ENCODE measurements around the gene TBC1D24. TPM values are rescaled to one million over a fixed set of nuclear protein-coding genes. Genes with fewer than 3 reads are reported as not detected.

Gene TBC1D24
- polyA plus RNA-seq, 1 donor (not counting 4 experiments of a cell fraction or from before 2014, with no cell fraction given) = 3.0 TPM

- Histone ChIP-seq H2AFZ (ENCODE audit: control insufficient read depth, low read length) (no peak overlapping the region), H3K27ac (ENCODE audit: control insufficient read depth, insufficient read depth, low read length) (no peak overlapping the region), H3K9me3 (ENCODE audit: control insufficient read depth, low read depth, low read length) (no peaks in the 10 kb centered on the region), H3K27me3 (ENCODE audit: control insufficient read depth, extremely low read depth, insufficient read depth, low read length) (no peaks in the 10 kb centered on the region), H3K4me1 (ENCODE audit: control insufficient read depth, extremely low read depth, insufficient read depth, low read length) (no peaks in the 10 kb centered on the region), H3K4me3 (ENCODE audit: control insufficient read depth in 2 of 3, extremely low read depth in 1 of 3, insufficient read depth in 2 of 3, low read depth in 1 of 3, low read length in 3 of 3) (no peak overlapping the region), H3K36me3 (ENCODE audit: control insufficient read depth in 2 of 2, extremely low read depth in 1 of 2, insufficient read depth in 2 of 2, low read length in 2 of 2) (peaks cover 23 to 43% of the 10 kb centered on the region in 2 experiments), H3K9ac (ENCODE audit: control insufficient read depth, extremely low read depth, insufficient read depth, low read length) (no peak overlapping the region), H3K9me1 (ENCODE audit: control insufficient read depth, extremely low read depth, insufficient read depth, low read length) (no peaks in the 10 kb centered on the region), H3K79me2 (ENCODE audit: control insufficient read depth, insufficient read depth, low read length) (no peaks in the 10 kb centered on the region), H3K4me2 (ENCODE audit: control insufficient read depth, extremely low read depth, insufficient read depth, low read depth, low read length) (no peak overlapping the region), H4K20me1 (ENCODE audit: control insufficient read depth, extremely low read depth, insufficient read depth, low read length) (peaks cover 4% of the 10 kb centered on the region)
- TF ChIP-seq CTCF (optimal IDR thresholded peaks at IDR 0.05 in 1 of 3, IDR thresholded peaks at IDR 0.05 in 1 of 3, conservative IDR thresholded peaks at IDR 0.05 in 1 of 3; ENCODE audit: extremely low read depth in 1 of 3, insufficient read depth in 2 of 3, low read length in 3 of 3) = no peak
- FAIRE-seq = no peak
- no peak for DNase-seq (ENCODE audit: low read depth, low spot score)
- dilution Hi-C loops (cut with MboI; ENCODE audit: extremely low pct_ligation_motif_present, low sequenced_read_pairs) = no loop called here
Observed at GRCh38 chr16:2449118-2449517, 25.8 kb upstream of the TBC1D24 start.

- no peaks in the 10 kb centered on the region for H3K79me2 ChIP-seq (ENCODE audit: control insufficient read depth, insufficient read depth, low read length)
- DNase-seq (ENCODE audit: low read depth, low spot score) = no peak
- no peak overlapping the region for H3K27ac ChIP-seq (ENCODE audit: control insufficient read depth, insufficient read depth, low read length)
- dilution Hi-C loops (cut with MboI; ENCODE audit: extremely low pct_ligation_motif_present, low sequenced_read_pairs) = no loop called here
- no peaks in the 10 kb centered on the region for H3K9me1 ChIP-seq (ENCODE audit: control insufficient read depth, extremely low read depth, insufficient read depth, low read length)
- peaks cover 18 to 39% of the 10 kb centered on the region in 2 experiments for H3K36me3 ChIP-seq (ENCODE audit: control insufficient read depth in 2 of 2, extremely low read depth in 1 of 2, insufficient read depth in 2 of 2, low read length in 2 of 2)
- no peak overlapping the region for H3K4me2 ChIP-seq (ENCODE audit: control insufficient read depth, extremely low read depth, insufficient read depth, low read depth, low read length)
- H3K4me1 ChIP-seq (ENCODE audit: control insufficient read depth, extremely low read depth, insufficient read depth, low read length) = no peaks in the 10 kb centered on the region
- no peak for TF ChIP-seq EZH2 (IDR thresholded peaks at IDR 0.05; ENCODE audit: low read length)
- TF ChIP-seq CTCF (optimal IDR thresholded peaks at IDR 0.05 in 1 of 3, IDR thresholded peaks at IDR 0.05 in 1 of 3, conservative IDR thresholded peaks at IDR 0.05 in 1 of 3; ENCODE audit: extremely low read depth in 1 of 3, insufficient read depth in 2 of 3, low read length in 3 of 3) = no peak
- no peak overlapping the region for H2AFZ ChIP-seq (ENCODE audit: control insufficient read depth, low read length)
- no peak overlapping the region for H3K9ac ChIP-seq (ENCODE audit: control insufficient read depth, extremely low read depth, insufficient read depth, low read length)
- H3K9me3 ChIP-seq (ENCODE audit: control insufficient read depth, low read depth, low read length) = no peaks in the 10 kb centered on the region
- no peak overlapping the region for H3K4me3 ChIP-seq (ENCODE audit: control insufficient read depth in 2 of 3, extremely low read depth in 1 of 3, insufficient read depth in 2 of 3, low read depth in 1 of 3, low read length in 3 of 3)
- no peak for FAIRE-seq
- H4K20me1 ChIP-seq (ENCODE audit: control insufficient read depth, extremely low read depth, insufficient read depth, low read length) = peaks cover 4% of the 10 kb centered on the region
- no peaks in the 10 kb centered on the region for H3K27me3 ChIP-seq (ENCODE audit: control insufficient read depth, extremely low read depth, insufficient read depth, low read length)
Observed at GRCh38 chr16:2450535-2450934, 24.4 kb upstream of the TBC1D24 start.
